ENCODE data around the gene UQCRH. TPM values are rescaled to one million over a fixed set of nuclear protein-coding genes. Genes with fewer than 3 reads are reported as not detected.
"Not testable (repeated sequence)": the region's sequence is repeated elsewhere in the genome, so short reads cannot be mapped to it uniquely, and the experiment has no call there.

Gene UQCRH
- total RNA-seq, 1 donor = 233 TPM

DNA sequence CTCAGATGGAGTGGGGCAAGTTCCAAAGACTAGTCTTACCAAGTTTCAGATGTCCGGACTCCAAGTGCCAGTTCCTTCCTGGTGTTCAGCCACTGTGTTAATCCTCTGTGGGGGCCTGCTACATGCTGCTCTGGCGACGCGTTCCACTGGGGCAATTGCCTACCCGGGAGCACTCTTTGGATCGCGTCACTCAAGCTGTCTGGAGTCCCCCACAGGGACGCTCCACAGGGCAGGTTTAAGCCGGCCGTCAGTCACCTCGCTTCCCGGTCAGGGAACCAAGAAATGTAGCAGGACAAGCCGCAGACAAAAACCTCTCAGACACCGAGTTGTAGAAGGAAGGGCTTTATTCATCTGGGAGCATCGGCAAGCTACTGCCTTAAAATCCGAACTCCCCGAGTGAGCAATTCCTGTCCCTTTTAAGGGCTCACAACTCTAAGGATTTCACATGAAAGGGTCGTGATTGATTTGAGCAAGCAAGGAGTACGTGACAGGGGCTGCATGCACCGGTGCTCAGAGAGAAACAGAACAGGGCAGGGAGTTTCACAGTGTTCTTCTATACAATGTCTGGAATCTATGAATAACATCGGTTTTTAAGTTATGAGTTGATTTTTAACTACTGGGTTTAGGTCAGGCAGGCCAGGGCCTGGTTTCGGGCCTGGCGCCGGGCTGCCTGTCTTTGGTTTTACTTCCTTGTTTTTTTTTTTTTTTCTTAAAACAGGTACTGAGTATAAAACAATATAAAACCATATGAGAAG lies 28.5 kb downstream of the UQCRH start:
- not testable (repeated sequence) for DNase-seq (ENCODE audit: low read depth in 2 of 3, low spot score in 2 of 3)

DNA sequence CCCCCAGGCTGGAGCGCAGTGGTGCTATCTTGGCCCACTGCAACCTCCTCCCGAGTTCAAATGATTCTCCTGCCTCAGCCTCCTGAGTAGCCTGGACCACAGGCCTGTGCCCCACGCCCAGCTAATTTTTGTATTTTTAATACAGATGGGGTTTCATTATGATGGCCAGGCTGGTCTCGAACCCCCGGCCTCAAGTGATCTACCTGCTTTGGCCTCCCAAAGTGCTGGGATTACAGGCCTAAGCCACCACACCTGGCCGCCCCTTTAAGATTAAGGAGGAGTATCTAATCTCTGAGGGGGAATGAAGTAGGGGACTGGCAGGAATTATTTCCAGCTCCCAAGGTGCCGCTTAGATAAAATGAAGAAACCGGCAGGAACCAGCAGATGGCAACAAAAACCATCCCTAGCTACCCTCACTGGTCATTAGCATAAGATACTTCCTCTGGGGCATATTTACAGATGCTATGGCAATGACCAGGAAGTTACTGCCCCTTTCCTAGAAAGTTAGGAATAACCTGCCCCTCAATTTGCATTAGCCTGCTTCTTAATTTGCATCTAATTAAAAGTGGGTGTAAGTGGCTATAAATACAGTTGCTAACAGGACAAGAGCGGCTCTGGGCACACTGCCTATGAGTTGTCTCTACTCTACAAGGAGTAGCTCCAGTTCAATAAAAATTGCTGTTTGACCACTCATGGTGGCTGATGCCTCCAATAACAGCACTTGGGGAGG lies 30.0 kb downstream of the UQCRH start:
- peak in 2 of 3 donors; percentile 46 to 53 for DNase-seq (ENCODE audit: low read depth in 2 of 3, low spot score in 2 of 3)

DNA sequence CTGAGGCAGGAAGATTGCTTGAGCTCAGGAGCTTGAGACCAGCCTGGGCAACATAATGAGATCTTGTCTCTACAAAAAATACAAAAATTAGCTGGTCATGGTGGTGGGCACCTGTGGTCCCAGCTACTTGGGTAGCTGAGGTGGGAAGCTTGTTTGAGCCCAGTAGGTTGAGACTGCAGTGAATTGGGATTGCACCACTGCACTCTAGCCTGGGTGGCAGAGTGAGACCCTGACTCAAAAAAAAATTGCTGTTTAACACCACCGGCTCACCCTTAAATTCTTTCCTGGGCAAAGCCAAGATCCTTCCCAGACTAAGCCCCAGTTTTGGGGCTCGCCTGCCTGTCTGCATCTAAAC lies 30.5 kb downstream of the UQCRH start:
- no peak for DNase-seq (ENCODE audit: low read depth in 2 of 3, low spot score in 2 of 3)

DNA sequence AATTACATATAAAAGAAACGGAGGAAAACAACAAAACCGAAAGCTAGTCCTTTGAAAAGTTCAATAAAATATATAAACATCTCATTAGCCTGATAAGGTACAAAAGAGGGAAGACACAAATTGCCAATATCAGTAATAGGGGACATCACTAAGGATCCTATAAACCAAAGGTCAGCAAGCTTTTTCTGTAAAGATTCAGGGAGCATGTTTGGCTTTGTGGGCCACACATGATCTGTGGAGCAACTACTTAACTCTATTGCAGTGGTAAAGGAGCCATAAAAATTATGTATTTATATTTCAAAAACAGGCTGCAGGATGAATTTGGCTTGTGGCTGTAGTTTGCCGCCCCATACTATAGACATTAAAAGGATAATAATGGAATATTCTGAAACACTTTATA lies 31.6 kb downstream of the UQCRH start:
- DNase-seq (ENCODE audit: low read depth in 2 of 3, low spot score in 2 of 3) = no peak

DNA sequence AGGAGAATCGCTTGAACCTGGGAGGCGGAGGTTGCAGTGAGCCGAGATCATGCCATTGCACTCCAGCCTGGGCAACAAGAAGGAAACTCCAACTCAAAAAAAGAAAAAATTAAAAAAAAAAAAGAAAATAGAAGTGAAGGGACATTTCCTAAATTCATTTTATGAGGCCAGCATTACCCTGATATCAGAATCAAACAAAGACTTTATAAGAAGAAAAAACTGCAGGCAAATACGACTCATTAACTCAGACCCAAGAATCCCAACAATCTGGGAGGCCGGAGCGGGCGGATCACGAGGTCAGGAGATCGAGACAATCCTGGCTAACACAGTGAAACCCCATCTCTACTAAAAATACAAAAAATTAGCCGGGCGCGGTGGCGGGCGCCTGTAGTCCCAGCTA lies 33.9 kb downstream of the UQCRH start:
- DNase-seq (ENCODE audit: low read depth in 2 of 3, low spot score in 2 of 3) = not testable (repeated sequence)

DNA sequence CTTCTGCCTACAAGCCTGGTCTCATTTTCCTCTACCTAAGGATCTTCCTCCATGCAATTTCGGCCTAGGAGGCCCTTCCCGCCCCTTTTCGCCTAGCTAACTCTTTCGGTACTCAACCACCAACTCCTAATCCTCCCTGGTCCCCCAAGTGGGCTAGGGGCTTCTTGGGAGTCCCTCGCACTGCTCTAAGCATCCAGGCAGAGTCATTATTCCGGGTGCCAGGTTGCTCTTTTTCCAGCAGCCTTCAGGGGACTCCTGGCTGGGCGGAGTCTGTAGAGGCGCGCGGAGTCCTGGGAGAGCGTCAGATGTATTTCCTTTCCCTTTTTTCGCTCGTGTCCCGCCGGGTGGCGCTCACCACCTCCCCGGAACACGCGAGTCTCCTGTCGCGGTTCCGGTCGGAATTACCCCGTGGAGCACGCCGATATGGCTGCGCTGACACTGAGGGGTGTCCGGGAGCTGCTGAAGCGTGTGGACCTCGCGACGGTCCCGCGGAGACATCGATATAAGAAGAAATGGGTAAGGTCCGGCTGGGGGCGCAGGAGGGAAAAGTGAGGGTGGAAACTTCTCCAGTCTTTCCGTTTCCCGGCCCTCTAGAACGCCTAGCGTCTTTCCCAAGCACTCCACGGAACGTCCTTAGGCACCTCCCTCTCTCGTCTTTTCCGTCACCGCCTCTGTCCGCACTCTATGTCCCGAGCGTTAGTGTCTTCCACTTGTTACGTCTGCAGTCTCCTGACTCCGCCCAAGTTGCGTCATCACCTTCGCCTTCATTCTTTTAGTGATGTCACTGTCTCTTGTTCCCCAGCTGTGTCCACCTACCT lies 37.1 kb downstream of the UQCRH start, which contains the start of gene NSUN4:
TSS of gene NSUN4 (plus strand) at position 404 of the 818 bp plus-strand sequence. CDS start at position 424, 20 bp downstream.
- peak; percentile 79 to 95 (median 95) for DNase-seq (ENCODE audit: low read depth in 2 of 3, low spot score in 2 of 3)

DNA sequence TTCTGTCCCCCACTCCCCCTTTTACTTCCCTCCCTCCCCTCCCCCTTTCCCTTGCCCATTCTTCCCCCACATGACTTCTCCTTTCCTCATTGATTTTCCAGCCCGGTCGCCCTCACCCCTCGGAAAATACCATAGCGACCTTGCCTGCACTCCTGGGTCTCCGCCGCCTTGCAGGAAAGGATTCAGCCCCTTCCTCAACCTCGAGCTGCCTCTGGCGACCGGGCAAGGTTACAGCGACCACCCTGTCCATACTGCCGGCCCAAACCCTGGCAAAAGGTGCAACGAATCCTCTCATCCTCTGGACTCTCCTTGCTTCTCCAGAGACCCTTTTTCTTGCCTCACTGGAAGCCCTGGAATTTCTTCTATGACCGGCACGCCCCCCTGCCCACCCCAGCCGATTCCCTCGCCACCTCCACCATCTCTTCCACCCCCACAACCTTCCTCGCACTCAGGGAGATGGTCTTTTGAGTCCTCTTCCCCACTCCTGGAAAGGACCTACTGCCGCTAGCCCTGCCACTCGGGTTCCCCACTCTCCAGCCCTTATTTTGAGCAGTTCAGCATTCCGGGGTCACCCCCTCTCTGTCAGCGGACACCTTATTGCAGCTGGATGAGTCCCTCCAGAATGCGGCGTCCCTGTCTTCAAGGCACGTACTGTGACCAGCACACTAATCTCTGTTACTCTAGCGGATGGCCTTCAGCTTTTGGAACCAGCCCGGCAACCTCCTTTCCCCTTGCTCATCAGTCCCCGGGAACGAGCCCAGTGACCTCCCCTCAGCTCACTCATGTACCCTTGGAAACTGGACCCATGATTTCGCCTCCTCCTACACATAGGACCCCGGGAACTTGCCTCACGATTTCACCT lies 38.0 kb downstream of the UQCRH start:
- DNase-seq (ENCODE audit: low read depth in 2 of 3, low spot score in 2 of 3) = no peak

DNA sequence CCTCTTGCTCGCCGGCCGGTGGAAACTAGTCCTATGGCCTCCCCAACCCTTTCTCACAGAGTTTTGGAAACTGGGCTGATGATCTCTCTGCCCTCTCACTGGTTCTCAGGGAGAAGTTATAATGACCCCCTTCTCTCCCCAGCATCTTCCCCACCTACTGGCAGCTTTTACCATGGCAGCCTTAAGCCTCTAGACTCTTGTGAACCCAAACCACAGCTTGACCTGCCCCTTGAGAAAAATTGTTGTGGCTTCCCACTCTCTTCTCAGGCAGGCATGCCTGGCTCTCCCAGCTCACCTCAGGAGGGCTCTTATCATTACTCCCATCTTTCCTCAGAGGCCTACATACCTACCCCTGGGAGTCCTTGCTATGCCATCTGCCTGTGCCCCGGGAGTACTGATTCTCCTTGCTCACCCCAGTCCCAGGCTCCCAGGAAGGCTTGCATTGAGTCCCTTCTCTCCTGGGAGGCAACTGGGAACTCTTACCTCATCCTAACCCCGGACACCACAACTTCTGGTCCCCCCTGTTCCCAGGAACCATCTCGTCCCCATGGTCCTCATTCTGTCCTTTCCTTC lies 38.7 kb downstream of the UQCRH start:
- peak in 2 of 3 donors; percentile 24 to 55 for DNase-seq (ENCODE audit: low read depth in 2 of 3, low spot score in 2 of 3)

DNA sequence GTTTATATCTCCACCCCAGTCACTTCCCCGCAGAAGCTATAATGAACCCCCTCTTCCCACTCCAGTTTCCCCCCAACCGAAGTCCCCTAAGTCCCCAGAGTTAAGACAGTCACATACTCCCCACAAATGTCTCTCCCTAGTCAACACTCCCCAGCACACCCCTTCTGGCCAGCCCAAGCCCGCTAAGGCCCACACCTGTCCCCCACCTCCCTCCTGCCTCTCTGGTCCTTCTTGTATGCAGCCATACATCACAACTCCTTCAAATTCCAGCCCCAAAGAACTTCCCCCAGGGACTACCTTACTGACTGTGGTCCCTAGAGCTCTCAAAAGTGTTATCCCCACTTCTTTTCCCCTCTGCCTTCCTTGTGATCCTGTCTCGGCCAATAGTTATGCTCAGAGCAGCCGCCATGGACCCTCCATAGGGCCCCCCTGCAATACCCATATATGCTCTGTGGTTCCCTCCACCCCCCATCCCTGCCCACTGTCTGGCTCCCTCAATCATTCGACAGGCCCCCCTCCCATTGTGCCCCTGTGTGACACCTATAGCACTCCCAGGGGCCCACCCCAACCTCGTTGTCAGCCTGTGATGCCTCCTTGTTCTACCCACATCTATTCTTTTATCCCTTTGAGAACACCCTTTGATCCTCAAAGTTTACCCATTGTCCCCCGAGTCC lies 39.3 kb downstream of the UQCRH start:
- no peak for DNase-seq (ENCODE audit: low read depth in 2 of 3, low spot score in 2 of 3)

DNA sequence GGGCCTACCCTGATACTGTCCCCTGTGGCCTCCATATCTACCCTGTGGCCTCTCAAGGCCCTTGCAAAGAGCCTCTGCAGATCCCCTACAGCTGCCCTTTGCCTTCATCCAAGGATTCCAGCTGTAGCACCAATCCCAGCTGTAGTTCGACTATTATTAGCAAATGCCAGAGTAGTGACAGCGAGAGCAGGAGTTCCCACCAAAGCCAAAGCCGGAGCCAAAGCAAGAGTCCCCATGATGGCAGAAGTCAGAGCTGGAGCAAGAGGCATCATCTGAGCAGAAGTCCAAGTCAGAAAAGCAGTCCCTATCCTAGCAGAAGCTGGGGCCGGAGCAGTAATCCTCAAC lies 39.8 kb downstream of the UQCRH start:
- no peak for DNase-seq (ENCODE audit: low read depth in 2 of 3, low spot score in 2 of 3)

DNA sequence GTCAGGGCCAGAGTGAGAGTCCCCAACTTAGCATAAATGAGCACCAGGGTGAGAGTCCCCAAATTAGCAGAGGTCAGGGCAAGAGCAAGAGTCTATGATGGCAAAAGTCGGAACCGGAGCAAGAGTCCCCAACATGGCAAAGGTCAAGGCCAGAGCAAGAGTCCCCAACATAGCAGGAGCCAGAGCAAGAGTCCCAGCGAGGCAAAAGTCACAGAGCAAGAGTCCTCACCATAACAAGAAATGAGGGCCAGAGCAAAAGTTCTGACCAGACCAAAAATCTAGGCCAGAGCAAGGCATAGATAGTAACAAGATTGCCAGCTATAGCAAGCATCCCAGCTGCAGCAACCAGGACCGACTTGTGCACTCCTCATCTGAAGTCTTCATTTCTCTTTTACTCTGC lies 40.2 kb downstream of the UQCRH start:
- no peak for DNase-seq (ENCODE audit: low read depth in 2 of 3, low spot score in 2 of 3)

DNA sequence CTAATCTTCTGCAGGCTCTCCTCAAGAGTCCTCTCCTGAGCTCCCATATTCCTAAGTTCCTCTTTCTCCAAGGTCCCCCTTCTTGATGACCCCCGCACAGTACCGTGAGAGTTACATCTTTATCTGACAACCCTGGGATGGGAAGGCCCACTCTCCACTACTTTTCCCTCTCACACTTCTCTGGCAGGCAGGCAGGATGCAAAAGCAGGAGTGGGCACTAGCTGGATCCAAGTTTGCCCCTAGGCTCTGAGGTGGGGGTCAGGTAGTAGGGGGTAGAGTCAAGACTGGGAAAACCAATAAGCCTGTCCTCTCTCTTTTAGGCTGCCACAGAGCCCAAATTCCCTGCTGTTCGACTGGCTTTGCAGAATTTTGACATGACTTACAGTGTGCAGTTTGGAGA lies 41.0 kb downstream of the UQCRH start:
- DNase-seq (ENCODE audit: low read depth in 2 of 3, low spot score in 2 of 3) = no peak

DNA sequence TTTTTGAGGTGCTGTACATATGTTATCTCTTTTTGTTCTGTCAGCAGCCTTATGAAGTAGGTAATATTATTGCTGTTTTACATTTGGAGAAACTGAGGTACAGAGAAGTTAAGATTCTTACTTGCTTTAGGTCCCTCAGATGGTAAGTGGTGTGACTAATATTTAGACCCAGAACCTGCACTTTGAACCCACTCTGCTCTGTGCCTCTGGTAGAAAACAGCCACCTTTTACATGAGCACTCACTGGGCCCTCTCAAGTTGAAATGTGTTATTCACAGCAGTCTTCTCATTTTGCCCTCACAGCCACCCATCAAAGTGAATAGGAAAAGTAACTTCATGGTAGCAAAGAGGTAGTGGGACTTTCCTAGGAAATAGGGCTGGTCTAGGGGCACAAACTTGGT lies 41.8 kb downstream of the UQCRH start:
- no peak for DNase-seq (ENCODE audit: low read depth in 2 of 3, low spot score in 2 of 3)

DNA sequence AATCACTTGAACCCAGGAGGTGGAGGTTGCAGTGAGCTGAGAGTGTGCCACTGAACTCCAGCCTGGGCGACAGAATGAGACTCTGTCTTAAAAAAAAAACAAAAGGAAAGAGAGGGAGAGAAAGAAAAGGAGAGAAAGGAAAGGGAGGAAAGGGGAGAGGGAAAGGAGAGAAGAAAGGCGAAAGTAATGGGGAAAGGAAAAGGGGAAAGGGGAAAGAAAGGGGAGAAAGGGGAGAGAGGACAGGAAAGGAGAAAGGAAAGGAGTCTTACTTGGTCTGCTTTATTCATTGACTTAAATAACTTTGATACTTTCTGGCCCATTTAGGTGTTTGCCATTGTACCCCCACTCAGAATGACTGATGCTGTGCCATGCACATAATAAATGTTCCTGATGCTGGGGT lies 48.9 kb downstream of the UQCRH start:
- no peak for DNase-seq (ENCODE audit: low read depth in 2 of 3, low spot score in 2 of 3)

DNA sequence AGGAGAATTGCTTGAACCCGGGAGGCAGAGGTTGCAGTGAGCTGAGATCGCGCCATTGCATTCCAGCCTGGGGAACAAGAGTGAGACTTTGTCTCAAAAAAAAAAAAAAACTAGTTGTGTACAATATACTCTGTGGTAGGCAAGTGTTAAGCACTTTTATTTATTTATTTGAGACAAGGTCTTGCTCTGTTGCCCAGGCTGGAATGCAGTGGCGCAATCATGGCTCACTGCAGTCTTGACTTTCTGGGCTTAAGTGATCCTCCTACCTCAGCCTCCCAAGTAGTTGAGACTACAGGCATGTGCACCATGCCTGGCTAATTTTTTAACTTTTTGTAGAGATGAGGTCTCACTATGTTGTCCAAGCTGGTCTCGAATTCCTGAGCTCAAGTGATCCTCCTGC lies 52.4 kb downstream of the UQCRH start:
- DNase-seq (ENCODE audit: low read depth in 2 of 3, low spot score in 2 of 3) = not testable (repeated sequence)

DNA sequence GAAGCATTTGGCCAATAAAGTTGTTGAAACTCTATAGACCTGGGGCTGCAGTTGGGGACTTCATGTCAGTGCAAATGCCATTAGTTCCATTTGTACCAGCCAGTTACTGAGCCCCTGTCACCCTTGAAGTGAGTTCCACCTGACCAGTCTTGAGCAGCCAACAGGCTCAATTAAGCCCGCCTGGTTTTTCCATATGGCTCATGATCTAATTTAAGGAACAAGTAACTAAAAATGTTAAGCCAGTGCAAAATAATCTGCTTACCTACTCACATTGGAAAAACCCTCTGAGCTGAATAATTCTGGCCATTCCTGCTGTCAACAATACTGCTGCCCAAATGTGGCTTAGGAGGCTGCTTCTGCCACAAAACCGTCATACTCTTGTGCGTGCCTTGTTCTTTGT lies 58.7 kb downstream of the UQCRH start:
- no peak for DNase-seq (ENCODE audit: low read depth in 2 of 3, low spot score in 2 of 3)

DNA sequence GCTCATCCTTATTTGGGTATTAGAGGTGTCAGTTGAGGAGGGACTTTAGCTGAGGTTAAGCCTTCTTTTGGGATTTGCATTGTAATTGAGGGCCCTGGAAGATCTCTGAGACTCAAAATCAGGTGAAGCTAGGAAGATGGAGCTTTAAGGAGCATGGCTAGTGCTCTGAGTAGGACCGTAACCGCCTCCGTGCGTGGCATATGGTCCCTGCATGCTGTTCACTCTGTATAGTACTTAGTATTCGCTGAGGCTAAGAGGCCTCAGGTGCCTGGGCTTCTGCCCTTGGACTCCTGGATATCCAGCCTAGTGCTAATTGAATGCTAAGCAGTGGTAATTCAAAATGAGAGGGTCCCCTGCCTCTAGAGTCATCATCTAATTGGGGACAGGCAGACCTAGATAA lies 59.6 kb downstream of the UQCRH start:
- DNase-seq (ENCODE audit: low read depth in 2 of 3, low spot score in 2 of 3) = no peak

DNA sequence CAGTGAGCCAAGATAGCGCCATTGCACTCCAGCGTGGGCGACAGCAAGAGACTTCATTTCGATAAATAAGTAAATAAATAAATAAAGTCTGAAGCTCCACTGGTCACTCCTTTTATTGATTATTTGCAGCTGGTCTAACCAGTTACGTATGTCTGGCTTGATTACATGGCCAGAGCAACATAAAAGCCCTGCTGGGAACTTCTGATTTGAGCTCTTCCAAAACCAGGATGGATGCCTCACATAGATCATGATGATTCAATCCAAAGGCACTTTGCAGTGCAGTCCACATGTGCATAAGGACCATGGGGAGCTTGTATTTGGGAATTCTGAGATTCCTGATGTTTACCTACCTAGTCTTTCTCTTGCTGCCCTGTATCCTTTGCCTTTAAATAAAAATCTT lies 61.1 kb downstream of the UQCRH start:
- no peak for DNase-seq (ENCODE audit: low read depth in 2 of 3, low spot score in 2 of 3)

DNA sequence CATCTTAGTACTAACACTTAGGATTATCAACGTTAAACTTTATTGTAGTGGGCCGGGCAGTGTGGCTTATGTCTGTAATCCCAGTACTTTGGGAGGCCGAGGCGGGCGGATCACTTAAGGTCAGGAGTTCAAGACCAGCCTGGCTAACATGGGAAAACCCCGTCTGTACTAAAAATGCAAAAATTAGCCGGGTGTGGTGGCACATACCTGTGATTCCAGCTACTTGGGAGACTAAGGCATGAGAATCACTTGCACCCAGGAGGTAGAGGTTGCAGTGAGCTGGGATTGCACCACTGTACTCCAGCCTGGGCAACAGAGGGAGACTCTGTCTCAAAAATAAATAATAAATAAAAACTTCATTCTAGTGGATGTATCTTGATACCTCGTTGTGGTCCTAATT lies 62.3 kb downstream of the UQCRH start:
- not testable (repeated sequence) for DNase-seq (ENCODE audit: low read depth in 2 of 3, low spot score in 2 of 3)
